ENCODE measurements around the gene REEP5.
A peak's percentile ranks its signal among the peaks of the same experiment; 100 is the strongest.
"Not testable (repeated sequence)": the region's sequence is repeated elsewhere in the genome, so short reads cannot be mapped to it uniquely, and the experiment has no call there.

REEP5 gene

GRCh38 chr5:112933105-112933504 is 11.1 kb upstream of the REEP5 start:
- no peak for DNase-seq (ENCODE audit: low read depth in 2 of 2)

GRCh38 chr5:112931473-112931872 is 9.4 kb upstream of the REEP5 start:
- DNase-seq (ENCODE audit: low read depth in 2 of 2): no peak

GRCh38 chr5:112930082-112930344 is 8.0 kb upstream of the REEP5 start:
- DNase-seq (ENCODE audit: low read depth in 2 of 2): no peak

GRCh38 chr5:112929336-112930081 is 7.5 kb upstream of the REEP5 start:
- no peak for DNase-seq (ENCODE audit: low read depth in 2 of 2)

GRCh38 chr5:112923988-112924387 is 2.0 kb upstream of the REEP5 start:
- no peak for DNase-seq (ENCODE audit: low read depth in 2 of 2)

- DNase-seq (ENCODE audit: low read depth in 2 of 2): no peak
These were observed 1.3 kb upstream of the REEP5 start for GRCh38 chr5:112923148-112923917.

GRCh38 chr5:112921026-112921832 is 798 bp downstream of the REEP5 start:
- DNase-seq (ENCODE audit: low read depth in 2 of 2): peak; percentile 34 to 46

- no peak for DNase-seq (ENCODE audit: low read depth in 2 of 2)
These were observed 2.1 kb downstream of the REEP5 start for GRCh38 chr5:112919972-112920371.

GRCh38 chr5:112918679-112919078 is 3.3 kb downstream of the REEP5 start:
- no peak for DNase-seq (ENCODE audit: low read depth in 2 of 2)

GRCh38 chr5:112918136-112918535 is 3.9 kb downstream of the REEP5 start:
- DNase-seq (ENCODE audit: low read depth in 2 of 2): no peak

GRCh38 chr5:112917453-112917995 is 4.5 kb downstream of the REEP5 start:
- no peak for DNase-seq (ENCODE audit: low read depth in 2 of 2)

- no peak for DNase-seq (ENCODE audit: low read depth in 2 of 2)
These were observed 6.2 kb downstream of the REEP5 start for GRCh38 chr5:112915831-112916230.

- DNase-seq (ENCODE audit: low read depth in 2 of 2): no peak
These were observed 7.4 kb downstream of the REEP5 start for GRCh38 chr5:112914584-112914983.

GRCh38 chr5:112910529-112910928 is 11.5 kb downstream of the REEP5 start:
- no peak for DNase-seq (ENCODE audit: low read depth in 2 of 2)

GRCh38 chr5:112908854-112909253 is 13.2 kb downstream of the REEP5 start:
- DNase-seq (ENCODE audit: low read depth in 2 of 2): no peak

- DNase-seq (ENCODE audit: low read depth in 2 of 2): no peak
These were observed 14.8 kb downstream of the REEP5 start for GRCh38 chr5:112907166-112907631.

GRCh38 chr5:112906637-112907036 is 15.4 kb downstream of the REEP5 start:
- no peak for DNase-seq (ENCODE audit: low read depth in 2 of 2)

GRCh38 chr5:112904996-112905395 is 17.0 kb downstream of the REEP5 start:
- DNase-seq (ENCODE audit: low read depth in 2 of 2): not testable (repeated sequence)

GRCh38 chr5:112902561-112902960 is 19.5 kb downstream of the REEP5 start:
- no peak for DNase-seq (ENCODE audit: low read depth in 2 of 2)

GRCh38 chr5:112895682-112896081 is 26.3 kb downstream of the REEP5 start:
- DNase-seq (ENCODE audit: low read depth in 2 of 2): no peak

GRCh38 chr5:112892776-112893175 is 29.3 kb downstream of the REEP5 start:
- DNase-seq (ENCODE audit: low read depth in 2 of 2): no peak

- DNase-seq (ENCODE audit: low read depth in 2 of 2): not testable (repeated sequence)
These were observed 30.0 kb downstream of the REEP5 start for GRCh38 chr5:112892066-112892465.

Data from stimulated activated CD8-positive, alpha-beta memory T cell treated with anti-CD3 and anti-CD28 coated beads, Interleukin-15, amount 100 ng/mL, for 48 hours (primary cell).